Right lobe of liver (tissue), 6 donors: Measurements from ENCODE around the gene REV3L. TPM values are rescaled to one million over a fixed set of nuclear protein-coding genes. Genes with fewer than 3 reads are reported as not detected.
"Not testable (repeated sequence)": the region's sequence is repeated elsewhere in the genome, so short reads cannot be mapped to it uniquely, and the experiment has no call there.

Experiments
- ATAC-seq, 4 donors: fragments of 200-7000 bp; cut with Tn5 transposase; one replicate each; pipeline ENCODE4 v1.9.1; 2020; ENCODE audit warnings: mild to moderate bottlenecking in 4 of 4, moderate library complexity in 4 of 4
- DNase-seq, 3 donors: peaks; one replicate each; pipeline ENCODE4 v3.0.0-alpha.2; 2020
- H3K27ac ChIP-seq, 3 donors: fragments of 200-600 bp; one replicate each; pipeline ENCODE4 v1.8.0; 2022
- H3K27me3 ChIP-seq, 2 donors: fragments of 200-600 bp; one replicate each; pipeline ENCODE4 v1.8.0; 2022
- H3K36me3 ChIP-seq, 4 donors: fragments of 200-600 bp; sonication (generic) in 1 of 4; one replicate each; pipeline versions ENCODE4 v1.5.1 to v1.8.0; 2017 to 2022; ENCODE audit warnings: control low read depth in 1 of 4
- H3K4me1 ChIP-seq, 4 donors: fragments of 200-600 bp; sonication (generic) in 1 of 4; one replicate each; pipeline versions ENCODE4 v1.5.1 to v1.8.0; 2017 to 2022; ENCODE audit warnings: control low read depth in 1 of 4
- H3K4me3 ChIP-seq, 3 donors: fragments of 200-600 bp; one replicate each; pipeline ENCODE4 v1.8.0; 2022
- H3K9me3 ChIP-seq, 4 donors: fragments of 200-600 bp; sonication (generic) in 1 of 4; one replicate each; pipeline versions ENCODE4 v1.5.1 to v1.8.0; 2017 to 2022; ENCODE audit warnings: control low read depth in 1 of 4
- CTCF ChIP-seq, 4 donors: fragments of 200-600 bp in 3 of 4; fragments of 450-650 bp in 1 of 4; IDR thresholded peaks; one replicate each; pipeline versions ENCODE4 v1.5.1 to v1.8.0; 2016 to 2022; ENCODE audit warnings: antibody characterized with exemption in 4 of 4, mild to moderate bottlenecking in 2 of 4
- POLR2A ChIP-seq: fragments of 450-650 bp; IDR thresholded peaks from one replicate; pipeline ENCODE4 v1.6.1; 2017; ENCODE audit warnings: antibody characterized with exemption, mild to moderate bottlenecking
- WGBS: methylation state at CpG from one replicate; pipeline ENCODE4 v1.1.6; 2018; ENCODE audit warnings: low coverage, low lambda C conversion rate; ENCODE audit not compliant: insufficient coverage; ENCODE audit errors: missing lambda C conversion rate; 5-methylcytosine and 5-hydroxymethylcytosine counted together
- intact Hi-C, 2 donors: fragments of 100-400 bp; cut with DNase I; formaldehyde crosslinking; loops; one replicate each; pipeline versions ENCODE4 v1.11.2 to v1.14.1; 2022
- total RNA-seq, 6 experiments: library from RNA; depleted of rRNA in 2 of 6; stranded (reverse); fragments of >200 nt in 2 of 6; fragmentation: NEBNext Ultra II Directional in 3 of 6; extraction: Animal tissue kit (Norgen Biotek cat#: 25700) in 3 of 6; gene quantifications; one replicate each; pipeline versions ENCODE4 v1.1.0 to v1.2.4, GENCODE V29; 2016 to 2023
- donor health status: DM: no; HTN: yes; CAD: no.
- donor health status: DM: no; HTN: no; CAD: no.
- donor health status: DM: no; HTN: no; CAD: no.
- donor health status: DM: no; HTN: yes; CAD: no.
- donor health status: DM: no; HTN: yes; CAD: no.

Gene REV3L
- total RNA-seq, 6 experiments from 2014 or later: 9.3 to 21.4 (median 12.5) TPM

- 94% methylated on average over 8 of the region's 8 CpGs for WGBS
- ATAC-seq: no peak
These were observed 176.7 kb downstream of the REV3L start for GRCh38 chr6:111306104-111306888.

GRCh38 chr6:111301946-111302345 is 181.1 kb downstream of the REV3L start:
- H3K36me3 ChIP-seq: peaks cover 0 to 2% (median 0%) of the 10 kb centered on the region in 4 donors
- H3K27me3 ChIP-seq: no peaks in the 10 kb centered on the region
- no peak overlapping the region for H3K27ac ChIP-seq
- TF ChIP-seq CTCF (IDR thresholded peaks at IDR 0.05) (no peak), POLR2A (no peak)
- H3K4me1 ChIP-seq: peaks cover 0 to 8% (median 0%) of the 10 kb centered on the region in 4 donors
- WGBS: 48% methylated on average over 2 of the region's 2 CpGs
- no peak overlapping the region for H3K4me3 ChIP-seq
- peak in 3 of 4 donors; percentile 23 to 61 (median 58) for ATAC-seq
- intact Hi-C loops: no loop called here
- H3K9me3 ChIP-seq: no peaks in the 10 kb centered on the region
- no peak for DNase-seq

More at GRCh38 chr6:111306104-111306888, 176.7 kb downstream of the REV3L start:
- H3K4me1 ChIP-seq: peaks cover 0 to 14% (median 0%) of the 10 kb centered on the region in 4 donors
- H3K9me3 ChIP-seq: no peaks in the 10 kb centered on the region
- intact Hi-C loops: no loop called here
- peaks cover 0 to 24% (median 4%) of the 10 kb centered on the region in 4 donors for H3K36me3 ChIP-seq
- no peak overlapping the region for H3K4me3 ChIP-seq
- no peak overlapping the region for H3K27ac ChIP-seq
- no peak for TF ChIP-seq CTCF (IDR thresholded peaks at IDR 0.05)
- no peak for TF ChIP-seq POLR2A
- no peaks in the 10 kb centered on the region for H3K27me3 ChIP-seq
- DNase-seq: no peak

DNA sequence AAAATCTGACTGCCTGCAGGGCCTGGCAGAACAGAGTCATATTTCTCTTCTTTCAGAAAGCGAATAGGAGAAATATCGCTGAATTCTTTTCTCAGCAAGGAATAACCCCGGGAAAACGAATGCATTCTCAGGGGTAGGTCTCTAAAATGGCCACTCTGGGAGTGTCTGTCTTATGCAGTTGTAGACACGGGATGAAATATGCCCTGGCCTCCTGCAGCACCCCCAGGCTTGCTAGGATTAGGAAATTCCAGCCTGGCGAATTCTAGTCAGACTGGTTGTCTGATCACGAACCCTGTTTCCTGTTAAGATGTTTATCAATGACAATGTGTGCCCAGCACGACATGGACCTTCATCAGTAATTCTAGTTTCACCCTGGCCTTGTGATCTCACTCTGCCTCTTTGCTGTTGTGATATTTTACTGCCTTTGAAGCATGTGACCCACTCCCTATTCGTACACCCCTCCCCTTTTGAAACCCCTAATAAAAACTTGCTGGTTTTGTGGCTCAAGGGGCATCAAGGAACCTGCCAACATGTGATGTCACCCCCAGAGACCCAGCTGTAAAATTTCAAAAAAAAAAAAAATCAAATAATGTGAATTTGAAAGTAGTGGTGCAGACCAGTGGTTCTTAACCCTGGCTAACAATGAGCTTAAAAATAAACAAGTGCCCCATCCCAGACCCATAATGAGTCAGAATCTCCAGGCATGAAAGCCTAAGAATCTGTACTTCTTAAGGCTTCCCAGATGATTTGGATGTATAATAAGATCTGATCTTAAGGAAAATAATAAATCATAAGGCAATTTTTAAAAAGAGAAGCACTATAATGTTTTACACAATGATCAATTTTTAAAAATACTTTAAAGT is 181.8 kb downstream of the REV3L start:
- H3K27ac ChIP-seq, H3K9me3 ChIP-seq, H3K27me3 ChIP-seq, intact Hi-C loops, H3K4me3 ChIP-seq, H3K36me3 ChIP-seq, ATAC-seq, H3K4me1 ChIP-seq, DNase-seq: not testable (repeated sequence)
- 89% methylated on average over 7 of the region's 9 CpGs for WGBS

DNA sequence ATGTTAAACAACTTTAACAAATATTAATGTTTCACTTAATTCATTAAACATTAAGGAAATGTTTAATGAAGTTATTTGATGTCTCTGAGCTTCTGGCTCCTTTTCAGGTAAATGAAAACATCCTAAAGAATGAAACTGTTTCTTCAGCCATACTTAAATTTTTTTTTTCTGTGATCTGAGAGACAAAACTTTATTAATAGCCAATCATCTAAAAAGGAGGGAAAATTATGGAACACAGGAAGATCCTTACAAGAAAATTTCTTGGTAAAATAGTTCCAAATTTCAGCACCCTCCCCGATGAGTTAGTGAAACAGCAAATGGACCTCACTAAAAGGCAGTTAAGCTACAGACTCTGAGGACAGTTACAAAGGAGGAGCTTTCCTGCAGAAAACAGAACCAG is 185.2 kb downstream of the REV3L start:
- no peak for ATAC-seq
- 85% methylated on average over 1 of the region's 1 CpG for WGBS

More for the DNA sequence above, 185.2 kb downstream of the REV3L start:
- intact Hi-C loops: no loop called here
- no peaks in the 10 kb centered on the region for H3K27me3 ChIP-seq
- H3K36me3 ChIP-seq: no peaks in the 10 kb centered on the region
- H3K27ac ChIP-seq: no peak overlapping the region
- TF ChIP-seq CTCF (IDR thresholded peaks at IDR 0.05): no peak
- no peak for TF ChIP-seq POLR2A
- DNase-seq: no peak
- H3K4me1 ChIP-seq: peaks cover 0 to 8% (median 0%) of the 10 kb centered on the region in 4 donors
- H3K4me3 ChIP-seq: no peak overlapping the region
- H3K9me3 ChIP-seq: no peaks in the 10 kb centered on the region
